OCI-LY1 (cell line): ENCODE results near the gene CAMTA1.

Source experiments
- H2AFZ ChIP-seq: fragments of 200-600 bp; sonication (generic), shearing (Covaris generic); 2 replicates; pipeline ENCODE4 v1.6.0; 2014; ENCODE audit warnings: antibody characterized with exemption, mild to moderate bottlenecking, low read length
- H3F3A ChIP-seq: fragments of 200-600 bp; sonication (generic), shearing (Covaris generic); 2 replicates; pipeline ENCODE4 v1.6.0; 2014; ENCODE audit warnings: mild to moderate bottlenecking, antibody characterized with exemption, low read length, moderate library complexity; ENCODE audit not compliant: insufficient read depth
- H3K27ac ChIP-seq: fragments of 200-600 bp; sonication (generic); 2 replicates; pipeline ENCODE4 v1.5.1; 2014; ENCODE audit warnings: low read length, mixed run types, mild to moderate bottlenecking, low read depth; ENCODE audit not compliant: poor library complexity, severe bottlenecking
- H3K27me3 ChIP-seq: fragments of 200-600 bp; sonication (generic); 2 replicates; pipeline ENCODE4 v1.6.0; 2014; ENCODE audit warnings: antibody characterized with exemption, mild to moderate bottlenecking, low read length, moderate library complexity; ENCODE audit not compliant: insufficient read depth
- H3K36me3 ChIP-seq: fragments of 200-600 bp; sonication (generic); 2 replicates; pipeline ENCODE4 v1.6.1; 2014; ENCODE audit warnings: mild to moderate bottlenecking, antibody characterized with exemption, low read length, moderate library complexity, mixed read lengths; ENCODE audit not compliant: insufficient read depth
- H3K4me1 ChIP-seq: fragments of 200-600 bp; sonication (generic); 2 replicates; pipeline ENCODE4 v1.5.1; 2014; ENCODE audit warnings: mild to moderate bottlenecking, low read length, moderate library complexity; ENCODE audit not compliant: insufficient read depth, severe bottlenecking
- H3K4me2 ChIP-seq: fragments of 200-600 bp; sonication (generic), shearing (Covaris generic); 2 replicates; pipeline ENCODE4 v1.6.1; 2014; ENCODE audit warnings: low read length
- H3K4me3 ChIP-seq: fragments of 200-600 bp; sonication (generic); 2 replicates; pipeline ENCODE4 v1.5.1; 2014; ENCODE audit warnings: low read length, low read depth, mild to moderate bottlenecking, mixed read lengths; ENCODE audit not compliant: poor library complexity, severe bottlenecking
- H3K79me2 ChIP-seq: fragments of 200-600 bp; shearing (Covaris generic); 2 replicates; pipeline ENCODE4 v1.6.1; 2016; ENCODE audit warnings: mixed run types, low read length, mixed read lengths; ENCODE audit not compliant: insufficient read depth
- H3K9ac ChIP-seq: fragments of 200-600 bp; sonication (generic), shearing (Covaris generic); 2 replicates; pipeline ENCODE4 v1.6.1; 2014; ENCODE audit warnings: mild to moderate bottlenecking, low read length, mixed read lengths
- H3K9me2 ChIP-seq: fragments of 200-600 bp; sonication (generic), shearing (Covaris generic); 2 replicates; pipeline ENCODE4 v1.6.1; 2014; ENCODE audit warnings: low read depth, mild to moderate bottlenecking, low read length, mixed read lengths
- H3K9me3 ChIP-seq: fragments of 200-600 bp; shearing (Covaris generic); 2 replicates; pipeline ENCODE4 v1.6.1; 2014; ENCODE audit warnings: low read length, mixed read lengths
- H4K20me1 ChIP-seq: fragments of 200-600 bp; sonication (generic), shearing (Covaris generic); 2 replicates; pipeline ENCODE4 v1.6.0; 2016; ENCODE audit warnings: mild to moderate bottlenecking, low read length; ENCODE audit not compliant: insufficient read depth
- CTCF ChIP-seq: fragments of 200-600 bp; sonication (generic), shearing (Covaris generic); IDR thresholded peaks from 2 replicates; pipeline ENCODE4 v1.5.1; 2017; ENCODE audit warnings: mild to moderate bottlenecking, antibody characterized with exemption, low read length, moderate library complexity, mixed read lengths
- EZH2 ChIP-seq: fragments of 200-600 bp; sonication (generic), shearing (Covaris generic); IDR thresholded peaks from 2 replicates; pipeline ENCODE4 v1.8.0; 2017; ENCODE audit warnings: borderline replicate concordance, mixed run types, mild to moderate bottlenecking, antibody characterized with exemption, low read length, moderate library complexity, mixed read lengths

CAMTA1 gene

GRCh38 chr1:7043719-7044535 lies 258.7 kb downstream of the CAMTA1 start:
- no peaks in the 10 kb centered on the region for H3K9me3 ChIP-seq
- no peaks in the 10 kb centered on the region for H3K4me1 ChIP-seq
- no peaks in the 10 kb centered on the region for H3F3A ChIP-seq
- H3K79me2 ChIP-seq = no peaks in the 10 kb centered on the region
- no peak overlapping the region for H3K4me2 ChIP-seq
- no peak overlapping the region for H3K27ac ChIP-seq
- H3K27me3 ChIP-seq = peaks cover 3% of the 10 kb centered on the region; the same call in 1 of the 2 replicates
- H3K4me3 ChIP-seq = no peak overlapping the region
- H3K9ac ChIP-seq = no peak overlapping the region
- H3K9me2 ChIP-seq = no peaks in the 10 kb centered on the region
- H3K36me3 ChIP-seq = no peaks in the 10 kb centered on the region
- H4K20me1 ChIP-seq = no peaks in the 10 kb centered on the region
- no peak overlapping the region for H2AFZ ChIP-seq
- TF ChIP-seq CTCF (no peak), EZH2 (no peak)

GRCh38 chr1:7045897-7046296 lies 260.6 kb downstream of the CAMTA1 start:
- no peaks in the 10 kb centered on the region for H3K4me1 ChIP-seq
- H3K79me2 ChIP-seq = no peaks in the 10 kb centered on the region
- H3K27ac ChIP-seq = no peak overlapping the region
- no peak overlapping the region for H3K4me3 ChIP-seq
- H3K9ac ChIP-seq = no peak overlapping the region
- no peaks in the 10 kb centered on the region for H4K20me1 ChIP-seq
- H3K4me2 ChIP-seq = no peak overlapping the region
- no peak overlapping the region for H2AFZ ChIP-seq
- H3F3A ChIP-seq = no peaks in the 10 kb centered on the region
- TF ChIP-seq CTCF (no peak), EZH2 (no peak)
- H3K36me3 ChIP-seq = no peaks in the 10 kb centered on the region
- H3K9me2 ChIP-seq = no peaks in the 10 kb centered on the region
- no peaks in the 10 kb centered on the region for H3K9me3 ChIP-seq
- H3K27me3 ChIP-seq = peaks cover 3% of the 10 kb centered on the region; the same call in 1 of the 2 replicates

GRCh38 chr1:7046314-7046713 lies 261.1 kb downstream of the CAMTA1 start:
- no peak for TF ChIP-seq EZH2
- TF ChIP-seq CTCF = no peak
- no peaks in the 10 kb centered on the region for H4K20me1 ChIP-seq
- no peaks in the 10 kb centered on the region for H3K9me3 ChIP-seq
- no peak overlapping the region for H3K27ac ChIP-seq
- H3K9ac ChIP-seq = no peak overlapping the region
- H3K4me1 ChIP-seq = no peaks in the 10 kb centered on the region
- H3K79me2 ChIP-seq = no peaks in the 10 kb centered on the region
- no peak overlapping the region for H3K4me3 ChIP-seq
- no peaks in the 10 kb centered on the region for H3K9me2 ChIP-seq
- H3K27me3 ChIP-seq = peaks cover 3% of the 10 kb centered on the region; the same call in 1 of the 2 replicates
- H3K4me2 ChIP-seq = no peak overlapping the region
- H3F3A ChIP-seq = no peaks in the 10 kb centered on the region
- H3K36me3 ChIP-seq = no peaks in the 10 kb centered on the region
- H2AFZ ChIP-seq = no peak overlapping the region
